HG02884 (cell line): ENCODE data around the gene PINLYP.
A peak's percentile ranks its signal among the peaks of the same experiment; 100 is the strongest.
"Not testable (repeated sequence)": the region's sequence is repeated elsewhere in the genome, so short reads cannot be mapped to it uniquely, and the experiment has no call there.

Experiments used
- ATAC-seq: cut with Tn5 transposase; IDR thresholded peaks from one replicate; pipeline ENCODE4 v1.9.1; 2021; ENCODE audit warnings: mild to moderate bottlenecking, moderate library complexity; ENCODE audit not compliant: unreplicated experiment

Gene PINLYP

DNA sequence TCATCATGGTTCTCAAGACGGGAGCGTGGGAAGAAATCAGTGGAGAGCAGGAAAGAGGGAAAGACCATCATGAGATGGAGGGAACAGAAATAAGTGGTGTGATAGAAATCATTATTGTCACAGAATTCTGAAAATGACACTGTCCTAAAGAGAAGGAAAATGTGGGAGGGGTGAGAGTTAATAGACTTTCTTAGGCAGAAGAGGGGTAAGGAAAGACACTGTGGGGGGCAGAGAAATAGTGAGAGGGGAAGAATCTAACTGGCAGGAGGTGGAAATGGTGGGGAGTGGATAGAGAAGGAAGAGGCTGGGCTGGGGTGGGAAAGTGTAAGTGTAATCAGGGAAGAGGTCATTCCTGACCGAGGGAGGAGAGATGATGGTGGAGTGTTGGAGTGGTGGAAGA lies 3.2 kb downstream of the PINLYP start:
- no peak for ATAC-seq

- ATAC-seq: no peak
Measured at GRCh38 chr19:43581467-43581866, 5.9 kb downstream of the PINLYP start.

GRCh38 chr19:43582495-43582894 lies 6.9 kb downstream of the PINLYP start:
- no peak for ATAC-seq

DNA sequence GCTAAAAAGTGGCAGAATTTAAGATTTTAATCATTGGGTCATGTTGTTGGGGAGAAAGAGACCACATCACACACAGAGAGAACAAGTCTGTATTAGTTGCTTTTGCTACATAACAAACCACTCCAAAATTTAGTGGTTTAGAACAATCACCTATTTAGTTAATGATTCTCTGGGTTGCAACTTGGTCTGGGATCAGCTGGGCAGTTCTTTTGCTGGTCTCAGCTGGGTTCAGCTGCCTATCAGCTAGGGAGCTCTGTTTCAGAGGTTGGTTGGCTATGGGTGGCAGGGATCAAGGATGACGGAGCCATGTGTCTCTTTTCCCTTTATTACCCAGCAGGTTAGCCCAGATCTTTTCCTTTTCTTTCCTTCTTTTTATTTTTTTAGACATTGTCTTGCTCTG lies 8.9 kb downstream of the PINLYP start:
- no peak for ATAC-seq

GRCh38 chr19:43586346-43586745 lies 10.7 kb downstream of the PINLYP start:
- ATAC-seq: no peak

GRCh38 chr19:43587029-43587428 lies 11.4 kb downstream of the PINLYP start:
- ATAC-seq: not testable (repeated sequence)

- no peak for ATAC-seq
Measured at GRCh38 chr19:43589277-43589676, 13.7 kb downstream of the PINLYP start.

GRCh38 chr19:43589678-43590077 lies 14.1 kb downstream of the PINLYP start:
- no peak for ATAC-seq

GRCh38 chr19:43591904-43592772 lies 16.5 kb downstream of the PINLYP start:
- ATAC-seq: no peak

DNA sequence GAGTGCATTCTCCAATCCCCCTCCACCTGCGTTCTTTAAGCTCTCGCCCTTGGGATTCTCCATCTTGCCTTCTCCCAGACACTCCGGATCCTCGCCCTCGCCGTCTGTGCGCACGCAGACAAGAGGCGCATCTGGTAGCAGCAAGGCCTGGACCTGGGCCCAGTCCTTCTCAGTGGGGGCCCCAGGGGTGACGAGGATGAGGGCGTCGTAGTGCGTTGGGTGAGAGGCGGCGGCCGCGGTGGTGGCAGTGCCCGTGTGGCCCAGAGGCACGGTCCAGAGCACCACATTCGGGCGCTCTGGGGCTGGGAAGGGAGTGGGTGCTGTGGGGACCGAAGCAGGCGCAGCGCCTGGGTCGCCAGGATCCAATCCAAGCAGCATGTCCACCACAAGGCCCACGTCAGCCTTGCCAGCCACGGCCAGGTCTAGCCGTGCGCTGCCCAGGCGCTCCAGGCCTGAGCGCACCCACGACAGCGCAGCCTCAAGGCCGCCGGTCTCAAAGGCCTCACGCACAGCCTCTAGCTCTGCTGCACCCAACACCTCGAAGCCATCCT lies 17.3 kb downstream of the PINLYP start:
- ATAC-seq: no peak

DNA sequence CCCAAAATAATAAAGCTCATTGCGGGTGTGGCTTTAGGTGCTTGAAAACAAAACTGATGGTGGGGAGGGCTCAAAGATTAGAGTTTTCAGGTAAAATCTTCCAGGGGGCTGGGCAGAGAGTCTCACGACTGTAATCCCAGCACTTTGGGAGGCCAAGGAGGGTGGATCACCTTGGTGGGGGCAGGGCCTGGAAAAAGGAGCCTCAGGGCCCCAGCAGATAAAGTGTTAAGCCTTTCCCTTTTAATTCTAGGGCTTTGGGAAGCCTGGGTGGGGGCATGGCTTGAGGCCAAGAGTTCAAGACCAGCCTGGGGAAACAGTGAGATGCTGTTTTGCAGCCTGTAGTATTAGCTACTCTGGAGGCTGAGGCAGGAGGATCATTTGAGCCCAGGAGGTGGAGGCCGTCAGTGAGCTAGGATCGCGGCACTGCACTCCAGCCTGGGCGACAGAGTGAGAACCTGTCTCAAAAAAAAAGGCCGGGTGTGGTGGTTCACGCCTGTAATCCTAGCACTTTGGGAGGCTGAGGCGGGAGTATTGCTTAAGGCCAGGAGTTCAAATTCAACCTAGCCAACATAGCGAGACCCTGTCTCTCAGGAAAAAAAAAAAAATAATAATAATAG lies 18.6 kb downstream of the PINLYP start:
- no peak for ATAC-seq

GRCh38 chr19:43594710-43595604 lies 19.4 kb downstream of the PINLYP start:
- no peak for ATAC-seq

DNA sequence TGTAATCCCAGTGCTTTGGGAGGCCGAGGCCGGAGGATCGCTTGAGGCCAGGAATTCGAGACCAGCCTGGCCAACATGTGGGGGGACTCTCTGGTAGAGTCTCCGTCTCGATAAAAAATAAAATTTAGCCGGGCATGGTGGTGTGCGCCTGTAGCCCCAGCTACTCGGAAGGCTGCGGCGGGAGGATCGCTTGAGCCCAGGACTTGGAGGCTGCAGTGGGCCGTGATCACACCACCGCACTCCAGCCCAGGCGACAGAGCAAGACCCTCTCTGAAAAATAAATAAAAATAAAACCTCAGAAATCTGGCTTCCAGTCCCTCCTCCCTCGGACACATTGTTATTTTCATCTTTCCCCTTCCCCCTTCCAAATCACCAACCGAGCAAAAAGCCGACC lies 20.0 kb downstream of the PINLYP start:
- ATAC-seq: no peak

- ATAC-seq: peak; percentile 80
Measured at GRCh38 chr19:43595999-43596841, 20.6 kb downstream of the PINLYP start, which contains the start of the genes IRGQ and ZNF576. Gene IRGQ, minus strand, starts transcription at chr19:43596134. Its CDS starts 796 bp downstream, at chr19:43595338. Gene ZNF576, plus strand, starts transcription at chr19:43596595. Its CDS starts 514 bp downstream, at chr19:43597109.

- ATAC-seq: no peak
Measured at GRCh38 chr19:43596842-43597461, 21.4 kb downstream of the PINLYP start.

DNA sequence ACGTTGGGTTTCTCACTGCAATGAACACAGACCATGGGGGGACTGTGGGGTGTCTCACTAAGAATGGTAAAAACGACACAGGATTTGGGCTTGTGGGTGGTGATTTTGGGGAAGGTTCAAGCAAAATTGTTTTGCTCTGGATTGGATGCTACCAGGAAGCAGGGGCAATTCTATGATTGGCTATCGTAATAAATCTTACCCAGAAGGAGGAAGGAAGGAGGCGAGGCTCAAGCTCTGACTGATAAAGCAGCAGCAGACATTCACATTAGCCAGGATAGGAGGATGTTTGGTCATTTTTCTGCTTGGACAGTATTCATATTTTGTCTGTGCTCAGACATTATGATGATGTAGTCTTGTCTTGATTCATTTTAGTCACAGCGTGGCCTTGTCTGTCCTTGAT lies 22.3 kb downstream of the PINLYP start:
- no peak for ATAC-seq

GRCh38 chr19:43598445-43599240 lies 23.0 kb downstream of the PINLYP start:
- no peak for ATAC-seq

DNA sequence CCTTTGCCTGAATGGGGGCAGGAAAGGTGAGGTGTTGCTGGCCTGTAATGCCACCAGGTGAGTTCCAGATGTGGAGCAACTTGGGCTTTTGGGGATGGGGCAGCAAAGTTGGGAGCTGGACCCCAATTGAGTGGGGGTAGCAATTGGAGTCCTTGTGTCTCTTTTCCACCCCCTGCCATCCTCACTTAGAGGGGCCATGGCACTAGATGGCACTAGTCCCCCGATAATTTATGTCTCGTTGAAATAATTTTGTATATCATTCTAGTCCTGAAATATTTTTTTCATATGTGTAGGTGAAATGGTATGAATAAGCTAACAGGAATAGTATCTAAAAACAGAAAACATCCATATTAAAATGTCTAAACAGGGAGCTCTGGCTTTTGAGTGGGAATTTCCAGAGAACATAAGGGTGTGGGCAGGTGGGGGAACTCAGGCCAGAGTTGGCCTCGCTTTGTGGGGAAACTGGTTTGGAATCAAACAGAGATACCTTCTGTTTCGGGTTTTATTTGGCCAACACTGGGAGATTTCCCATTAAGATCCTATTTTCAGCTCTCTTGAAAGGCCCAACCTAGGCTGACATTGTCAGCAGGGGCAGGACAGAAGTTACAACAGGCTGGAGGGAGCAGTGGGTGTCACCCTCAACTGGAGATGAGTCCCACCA lies 24.2 kb downstream of the PINLYP start:
- no peak for ATAC-seq
